NB4 (cell line): Measurements from ENCODE around the gene U2AF2.

Experiments used
- DNase-seq: peaks from one replicate; pipeline ENCODE4 v3.0.0; 2010; ENCODE audit warnings: low read depth
- H3K4me3 ChIP-seq: one replicate; pipeline ENCODE4 v1.5.1; 2011; ENCODE audit warnings: mild to moderate bottlenecking, low read depth, low read length, moderate library complexity
- MYC ChIP-seq: IDR thresholded peaks from 2 replicates; pipeline ENCODE4 v1.6.1; 2011; ENCODE audit warnings: low read depth, low read length
- POLR2A ChIP-seq: IDR thresholded peaks from 2 replicates; pipeline ENCODE4 v1.6.1; 2011; ENCODE audit warnings: mild to moderate bottlenecking; ENCODE audit not compliant: insufficient read length; ENCODE audit errors: extremely low read depth
- TF ChIP-seq, protein P1 (sequence below): IDR thresholded peaks from 2 replicates; pipeline ENCODE4 v1.6.1; 2011; ENCODE audit warnings: low read depth, low read length
- TF ChIP-seq, protein P2 (sequence below): IDR thresholded peaks from one replicate; pipeline ENCODE4 v1.5.1; 2012; ENCODE audit warnings: low read depth, low read length

U2AF2 gene

DNA sequence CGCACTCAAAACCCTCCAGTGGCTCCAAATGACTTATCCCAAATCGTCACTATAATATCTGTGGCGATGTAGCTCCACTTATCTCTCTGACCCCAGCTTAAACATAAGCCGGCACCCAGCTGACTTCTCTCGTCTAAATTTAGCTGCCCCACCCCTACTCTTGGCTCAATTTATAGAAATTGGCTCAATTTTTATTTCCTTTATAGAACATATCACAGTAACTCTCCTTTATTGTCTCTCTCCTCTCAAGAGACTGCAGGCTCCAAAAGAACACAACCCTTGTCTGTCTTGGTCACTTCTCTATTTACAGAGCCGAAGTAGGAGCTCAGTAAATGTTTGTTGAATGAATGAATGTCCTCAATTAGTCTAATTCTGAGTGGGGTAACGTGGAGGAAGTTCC, 31.3 kb upstream of the U2AF2 start:
- DNase-seq: no peak
- TF ChIP-seq, protein P1, sequence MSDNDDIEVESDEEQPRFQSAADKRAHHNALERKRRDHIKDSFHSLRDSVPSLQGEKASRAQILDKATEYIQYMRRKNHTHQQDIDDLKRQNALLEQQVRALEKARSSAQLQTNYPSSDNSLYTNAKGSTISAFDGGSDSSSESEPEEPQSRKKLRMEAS: no peak
- TF ChIP-seq, protein P2, sequence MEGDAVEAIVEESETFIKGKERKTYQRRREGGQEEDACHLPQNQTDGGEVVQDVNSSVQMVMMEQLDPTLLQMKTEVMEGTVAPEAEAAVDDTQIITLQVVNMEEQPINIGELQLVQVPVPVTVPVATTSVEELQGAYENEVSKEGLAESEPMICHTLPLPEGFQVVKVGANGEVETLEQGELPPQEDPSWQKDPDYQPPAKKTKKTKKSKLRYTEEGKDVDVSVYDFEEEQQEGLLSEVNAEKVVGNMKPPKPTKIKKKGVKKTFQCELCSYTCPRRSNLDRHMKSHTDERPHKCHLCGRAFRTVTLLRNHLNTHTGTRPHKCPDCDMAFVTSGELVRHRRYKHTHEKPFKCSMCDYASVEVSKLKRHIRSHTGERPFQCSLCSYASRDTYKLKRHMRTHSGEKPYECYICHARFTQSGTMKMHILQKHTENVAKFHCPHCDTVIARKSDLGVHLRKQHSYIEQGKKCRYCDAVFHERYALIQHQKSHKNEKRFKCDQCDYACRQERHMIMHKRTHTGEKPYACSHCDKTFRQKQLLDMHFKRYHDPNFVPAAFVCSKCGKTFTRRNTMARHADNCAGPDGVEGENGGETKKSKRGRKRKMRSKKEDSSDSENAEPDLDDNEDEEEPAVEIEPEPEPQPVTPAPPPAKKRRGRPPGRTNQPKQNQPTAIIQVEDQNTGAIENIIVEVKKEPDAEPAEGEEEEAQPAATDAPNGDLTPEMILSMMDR: no peak
- TF ChIP-seq MYC (no peak), POLR2A (no peak)
- peak overlapping the region; percentile 38 for H3K4me3 ChIP-seq

DNA sequence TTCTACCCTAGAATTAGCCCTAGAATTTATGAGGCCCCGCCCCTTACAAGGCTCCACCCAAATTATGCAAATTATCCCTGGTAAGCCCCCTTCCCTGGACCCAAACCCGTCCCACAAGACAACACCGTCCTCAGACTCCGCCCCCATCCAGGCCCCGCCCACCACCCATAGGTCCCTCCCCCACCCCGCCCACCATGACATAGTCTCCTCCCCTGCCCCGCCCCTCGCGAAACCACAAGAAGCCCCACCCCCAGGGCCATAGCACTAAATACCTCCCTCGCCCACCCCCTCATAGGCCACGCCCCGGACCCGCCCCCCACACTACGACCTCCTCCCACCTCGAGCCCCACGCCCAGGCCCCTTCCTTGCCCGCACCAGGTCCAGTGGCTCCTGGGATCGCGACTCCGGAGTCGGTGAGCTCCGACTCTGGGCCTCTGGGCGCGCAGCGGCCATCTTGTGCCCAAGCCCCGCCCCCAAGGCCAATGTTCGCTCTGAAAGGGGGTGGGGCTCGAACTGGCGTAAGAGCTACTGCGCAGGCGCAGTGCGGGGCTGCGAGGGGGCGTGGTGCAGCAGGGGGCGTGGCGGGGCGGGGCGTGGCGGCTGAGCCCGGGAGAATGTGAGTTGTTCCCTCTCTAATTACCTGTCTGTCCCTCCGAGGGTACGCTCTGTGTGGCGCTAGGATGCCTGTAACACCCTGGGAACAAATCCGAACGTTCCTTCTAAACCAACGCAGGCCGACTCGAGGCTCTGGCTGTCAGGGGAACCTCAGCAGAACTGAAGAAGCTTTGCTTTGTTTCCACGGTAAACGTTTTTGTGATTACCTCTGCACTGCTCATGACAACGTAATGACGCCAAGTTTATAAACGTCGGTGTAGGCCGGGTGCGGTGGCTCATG, 30.5 kb upstream of the U2AF2 start, which contains the start of gene ZNF784:
TSS of gene ZNF784 (minus strand) at position 458 of the 895 bp plus-strand sequence. CDS start at position 453, 5 bp downstream.
- TF ChIP-seq, protein P2: no peak
- TF ChIP-seq, protein P1: no peak
- TF ChIP-seq POLR2A: peak; percentile 44
- peak within 1 kb of the TSS; percentile 51 for H3K4me3 ChIP-seq
- peak; percentile 86 for DNase-seq

DNA sequence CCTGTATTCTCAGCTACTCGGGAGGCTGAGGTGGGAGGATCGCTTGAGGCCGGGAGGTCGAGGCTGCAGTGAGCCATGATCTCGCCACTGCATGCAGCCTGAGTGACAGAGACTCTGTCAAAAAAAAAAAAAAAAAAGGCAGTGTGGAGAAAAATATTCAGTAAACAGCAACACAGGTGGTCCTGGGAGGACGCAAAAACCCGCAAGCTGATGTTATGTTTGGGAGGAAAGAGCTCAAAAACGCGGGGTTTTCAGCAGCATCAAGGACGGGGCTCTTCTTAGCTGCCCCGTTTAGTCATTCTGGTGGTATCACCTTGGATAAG, 29.9 kb upstream of the U2AF2 start:
- TF ChIP-seq, protein P1: no peak
- TF ChIP-seq POLR2A: no peak
- TF ChIP-seq, protein P2: no peak
- no peak for TF ChIP-seq MYC
- no peak for DNase-seq
- H3K4me3 ChIP-seq: peak overlapping the region; percentile 51

DNA sequence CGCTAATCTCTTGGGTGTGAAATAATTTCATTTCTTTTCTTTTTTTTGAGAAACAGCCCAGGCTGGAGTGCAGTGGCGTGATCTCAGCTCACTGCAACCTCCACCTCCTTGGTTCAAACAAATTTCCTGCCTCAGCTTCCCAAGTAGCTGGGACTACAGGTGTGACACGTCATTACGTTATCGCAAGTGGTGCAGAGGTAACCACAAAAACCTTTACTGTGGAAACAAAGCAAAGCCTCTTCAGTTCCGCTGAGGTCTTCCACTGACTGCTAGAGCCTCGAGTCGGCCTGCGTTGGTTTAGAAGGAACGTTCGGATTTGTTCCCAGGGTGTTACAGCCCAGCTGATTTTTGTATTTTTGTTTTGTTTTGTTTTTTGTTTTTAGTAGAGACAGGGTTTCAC, 28.5 kb upstream of the U2AF2 start:
- TF ChIP-seq POLR2A (no peak), MYC (no peak)
- TF ChIP-seq, protein P2: no peak
- TF ChIP-seq, protein P1: no peak
- H3K4me3 ChIP-seq: no peak overlapping the region
- no peak for DNase-seq

DNA sequence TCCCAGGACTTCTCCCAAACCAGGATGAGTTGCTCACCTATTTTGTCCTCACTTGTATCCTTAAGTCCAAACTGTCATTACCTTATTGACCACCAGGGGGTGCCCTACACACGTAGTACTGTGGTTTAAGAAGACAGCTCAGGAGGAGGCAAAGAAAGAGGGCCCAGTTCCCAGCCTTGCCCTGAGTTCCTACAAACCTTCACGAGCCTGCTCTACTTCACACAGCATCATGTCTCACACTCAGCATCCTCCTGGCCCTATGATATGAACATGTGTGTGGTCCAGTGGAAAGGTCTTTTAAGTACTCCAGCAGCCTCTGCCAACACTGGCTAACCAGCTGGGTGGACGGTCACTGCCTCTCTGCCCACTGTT, 22.4 kb upstream of the U2AF2 start:
- TF ChIP-seq, protein P2: peak; percentile 59
- no peak for TF ChIP-seq POLR2A
- H3K4me3 ChIP-seq: no peak overlapping the region
- DNase-seq: peak; percentile 91

DNA sequence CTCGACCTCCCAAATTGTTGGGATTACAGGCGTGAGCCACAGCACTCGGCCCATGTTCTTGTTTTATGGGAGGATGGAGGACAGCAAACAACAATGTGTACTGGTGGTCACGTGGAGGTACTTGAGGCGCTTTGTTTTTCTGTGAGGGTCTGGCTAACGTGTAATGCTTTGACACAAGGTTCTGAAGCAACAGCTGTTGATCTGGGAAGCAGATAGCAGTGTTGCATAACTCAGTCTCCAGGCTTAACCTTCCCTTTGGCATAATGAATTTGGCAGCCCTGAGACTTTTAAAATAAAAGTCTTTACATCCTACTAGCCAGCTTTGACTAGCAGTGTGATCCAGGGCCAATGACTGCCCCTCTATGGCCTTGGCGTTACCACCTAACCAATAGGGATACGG, 21.0 kb upstream of the U2AF2 start:
- H3K4me3 ChIP-seq: no peak overlapping the region
- TF ChIP-seq POLR2A (no peak), MYC (no peak)
- TF ChIP-seq, protein P2: no peak
- TF ChIP-seq, protein P1: no peak
- no peak for DNase-seq
